ENCODE results near the gene PHYHIPL.

The PHYHIPL gene

GRCh38 chr10:59289853-59290252 is 113.4 kb downstream of the PHYHIPL start:
- no peak for FAIRE-seq
- no peak for DNase-seq (ENCODE audit: low spot score)

DNA sequence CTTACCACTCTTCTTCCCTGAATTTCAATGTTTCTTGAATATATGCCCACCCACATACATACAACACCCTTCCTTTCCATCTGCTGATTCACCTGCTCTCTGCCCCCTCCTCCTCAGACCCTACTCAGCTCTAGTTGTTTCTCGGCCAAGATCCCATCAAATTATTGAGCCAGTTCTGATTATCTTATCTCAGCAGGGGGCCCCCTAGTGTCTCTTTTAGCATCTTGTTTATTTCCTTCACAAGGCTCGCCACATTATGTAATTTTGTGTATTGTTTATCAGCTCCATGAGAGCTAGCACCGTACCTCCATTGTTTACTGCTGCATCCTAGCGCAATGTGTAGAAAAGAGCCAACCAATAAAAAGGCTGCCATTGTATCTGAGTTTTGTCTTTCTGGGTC is 114.0 kb downstream of the PHYHIPL start:
- no peak for DNase-seq (ENCODE audit: low spot score)
- no peak for FAIRE-seq
